GM19452 (cell line): ENCODE measurements around the gene NAPEPLD.
A peak's percentile ranks its signal among the peaks of the same experiment; 100 is the strongest.
"Not testable (repeated sequence)": the region's sequence is repeated elsewhere in the genome, so short reads cannot be mapped to it uniquely, and the experiment has no call there.

ENCODE experiments used
- ATAC-seq: cut with Tn5 transposase; IDR thresholded peaks from one replicate; pipeline ENCODE4 v1.9.1; 2021; ENCODE audit not compliant: unreplicated experiment

The NAPEPLD gene

DNA sequence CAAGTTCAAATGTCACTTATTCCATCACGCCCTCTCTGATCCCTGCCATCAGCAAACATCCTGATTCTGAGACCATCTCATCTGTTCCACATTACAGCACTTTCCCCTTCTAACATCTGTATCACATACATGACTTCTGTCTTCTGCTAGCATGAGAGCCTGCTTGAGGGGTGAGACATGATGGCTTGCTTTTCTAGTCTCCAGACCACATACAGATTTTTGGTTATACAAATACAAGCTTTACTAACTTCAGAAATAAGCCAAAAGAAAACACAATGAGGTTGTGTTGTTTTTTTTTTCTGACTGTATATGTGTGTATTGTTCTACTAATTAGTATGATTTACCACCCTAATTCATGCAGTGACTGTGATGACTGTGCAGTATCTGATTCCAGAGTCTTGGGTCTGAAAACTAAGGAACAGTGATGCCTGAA, 34.3 kb downstream of the NAPEPLD start:
- ATAC-seq = no peak

DNA sequence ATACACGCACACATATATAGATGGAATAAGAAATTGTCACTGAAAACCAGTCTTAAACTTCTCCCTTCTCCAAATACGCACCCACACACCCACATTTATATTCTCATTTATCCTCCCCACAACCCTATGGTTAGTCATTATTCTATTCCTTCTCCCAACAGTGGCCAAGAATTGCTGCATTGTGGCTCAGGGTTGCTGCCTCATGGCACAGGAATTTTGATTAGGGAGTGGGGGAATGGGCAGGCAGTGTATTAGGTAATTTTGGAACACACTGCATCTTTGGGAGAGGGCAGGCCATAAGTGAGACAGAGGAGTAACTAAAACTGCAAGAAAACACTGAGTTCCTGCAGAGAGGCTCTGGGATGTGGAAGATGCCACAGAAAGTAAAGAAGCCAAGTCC, 35.7 kb downstream of the NAPEPLD start:
- ATAC-seq = no peak

DNA sequence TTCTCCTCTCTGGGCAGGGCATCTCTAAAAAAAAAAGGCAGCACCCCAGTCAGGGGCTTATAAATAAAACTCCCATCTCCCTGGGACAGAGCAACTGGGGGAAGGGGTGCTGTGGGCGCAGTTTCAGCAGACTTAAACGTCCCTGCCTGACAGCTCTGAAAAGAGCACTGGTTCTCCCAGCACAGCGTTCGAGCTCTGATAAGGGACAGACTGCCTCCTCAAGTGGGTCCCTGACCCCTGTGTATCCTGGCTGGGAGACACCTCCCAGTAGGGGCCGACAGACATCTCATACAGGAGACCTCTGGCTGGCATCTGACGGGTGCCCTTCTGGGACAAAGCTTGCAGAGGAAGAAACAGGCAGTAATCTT, 42.2 kb downstream of the NAPEPLD start:
- not testable (repeated sequence) for ATAC-seq

DNA sequence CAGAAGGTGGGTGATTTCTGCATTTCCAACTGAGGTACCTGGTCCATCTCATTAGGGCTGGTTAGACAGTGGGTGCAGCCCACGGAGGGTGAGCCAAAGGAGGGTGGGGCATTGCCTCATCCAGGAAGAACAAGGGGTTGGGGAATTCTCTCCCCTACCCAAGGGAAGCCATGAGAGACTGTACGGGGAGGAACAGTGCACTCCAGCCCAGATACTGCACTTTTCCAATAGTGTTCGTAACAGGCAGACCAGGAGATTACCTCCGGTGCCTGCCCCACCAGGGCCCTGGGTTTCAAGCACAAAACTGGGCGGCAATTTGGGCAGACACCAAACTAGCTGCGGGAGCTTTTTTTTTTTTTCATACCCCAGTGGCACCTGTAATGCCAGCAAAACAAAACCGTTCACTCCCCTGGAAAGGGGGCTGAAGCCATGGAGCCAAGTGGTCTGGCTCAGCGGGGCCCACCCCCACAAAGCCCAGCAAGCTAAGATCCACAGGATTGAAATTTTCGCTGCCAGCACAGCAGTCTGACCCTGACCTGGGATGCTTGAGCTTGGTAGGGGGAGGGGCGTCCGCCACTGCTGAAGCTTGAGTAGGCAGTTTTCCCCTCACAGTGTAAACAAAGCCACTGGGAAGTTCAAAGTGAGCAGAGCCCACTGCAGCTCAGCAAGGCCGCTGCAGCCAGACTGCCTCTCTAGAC, 42.7 kb downstream of the NAPEPLD start:
- ATAC-seq = no peak

DNA sequence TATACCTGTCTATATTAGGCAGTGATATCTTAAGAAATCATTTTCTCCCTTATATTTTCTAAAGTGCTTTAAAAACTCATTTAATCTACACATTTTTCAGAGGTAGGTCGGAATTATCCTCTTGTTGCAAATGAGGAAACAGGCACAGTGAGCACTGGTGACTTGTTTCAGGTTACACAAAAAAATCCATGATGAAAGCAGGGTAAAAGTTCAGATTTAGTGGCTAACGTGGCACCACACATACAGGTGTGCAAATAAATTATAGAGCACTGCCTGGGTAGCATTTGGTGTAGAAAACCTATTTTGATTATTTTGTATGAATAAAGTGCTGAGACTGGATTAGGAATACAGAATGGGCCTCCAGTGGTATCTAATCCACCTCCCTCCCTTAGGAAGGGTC, 47.4 kb downstream of the NAPEPLD start:
- ATAC-seq = no peak

- ATAC-seq = no peak
These were observed 48.6 kb downstream of the NAPEPLD start for GRCh38 chr7:103100348-103100747.

DNA sequence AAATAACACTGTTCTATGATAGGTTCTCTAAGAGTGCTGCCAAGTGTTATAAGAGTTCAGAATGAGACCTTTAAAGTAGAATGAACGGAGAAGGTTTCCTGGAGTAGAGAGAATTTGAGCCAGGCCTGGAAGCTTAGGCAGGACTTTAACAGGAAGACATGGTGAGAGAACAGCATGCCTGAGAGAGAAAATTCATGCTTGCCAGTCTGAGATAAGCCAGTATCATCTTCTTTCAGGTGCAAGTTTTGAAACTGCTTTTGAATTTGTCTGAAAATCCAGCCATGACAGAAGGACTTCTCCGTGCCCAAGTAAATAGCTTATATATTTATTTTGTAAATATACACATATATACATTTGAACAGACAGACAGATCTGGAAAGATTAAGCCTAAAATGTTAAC, 51.9 kb downstream of the NAPEPLD start:
- no peak for ATAC-seq

GRCh38 chr7:103095558-103095957, 53.3 kb downstream of the NAPEPLD start:
- not testable (repeated sequence) for ATAC-seq

GRCh38 chr7:103094102-103094501, 54.8 kb downstream of the NAPEPLD start:
- no peak for ATAC-seq

DNA sequence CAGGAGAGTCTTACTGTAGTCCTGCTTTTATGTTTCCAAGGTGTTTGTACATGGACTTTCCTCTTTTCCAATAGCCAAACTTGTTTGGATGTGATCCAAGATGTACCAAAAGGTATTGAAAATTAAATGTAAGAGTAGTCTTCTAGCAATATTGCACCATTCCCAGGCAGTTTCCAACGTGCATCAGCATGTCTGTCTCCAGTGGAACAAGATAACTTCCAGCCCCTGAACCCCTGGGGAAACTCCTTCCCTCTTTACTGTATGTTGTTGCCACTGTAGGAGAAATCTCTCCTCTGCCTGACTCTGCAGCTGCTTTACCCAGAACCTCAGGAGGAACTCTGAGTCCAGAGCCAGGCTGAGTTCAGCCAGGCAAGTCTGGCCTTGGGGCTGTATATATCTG, 55.5 kb downstream of the NAPEPLD start:
- ATAC-seq = no peak

- ATAC-seq = not testable (repeated sequence)
These were observed 56.6 kb downstream of the NAPEPLD start for GRCh38 chr7:103092321-103092720.

DNA sequence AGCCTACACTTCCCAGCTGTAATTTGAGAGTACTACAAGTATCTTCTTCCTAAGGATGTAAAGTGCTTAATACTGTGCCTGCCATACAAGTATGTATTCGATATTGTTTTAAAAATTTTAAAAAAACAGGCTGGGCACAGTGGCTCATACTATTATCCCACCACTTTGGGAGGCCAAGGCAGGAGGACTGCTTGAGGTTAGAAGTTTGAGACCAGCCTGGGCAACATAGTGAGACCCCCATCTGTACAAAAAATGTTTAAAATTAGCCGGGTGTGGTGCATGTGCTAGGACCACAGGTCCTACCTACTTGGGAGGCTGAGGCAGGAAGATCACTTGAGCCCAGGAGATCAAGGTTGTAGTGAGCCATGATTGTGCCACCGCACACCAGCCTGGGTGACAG, 65.7 kb downstream of the NAPEPLD start:
- no peak for ATAC-seq

DNA sequence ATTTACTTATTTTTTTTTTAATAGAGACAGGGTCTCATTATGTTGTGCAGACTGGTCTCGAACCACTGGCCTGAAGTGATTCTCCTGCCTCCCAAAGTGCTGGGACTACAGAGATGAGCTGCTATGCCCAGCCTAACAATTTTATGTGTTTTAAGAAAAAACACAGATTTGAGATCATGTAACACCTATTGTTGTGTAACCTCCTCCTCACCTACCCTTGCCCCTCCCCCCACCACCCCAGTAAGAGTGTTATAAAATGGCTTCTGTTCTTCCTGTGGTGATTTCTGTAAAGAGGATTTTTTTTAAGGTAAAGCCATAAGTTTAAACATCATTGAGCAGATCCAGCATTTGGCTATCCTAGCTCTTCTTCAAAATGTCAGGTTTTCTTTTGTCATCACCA, 66.4 kb downstream of the NAPEPLD start:
- ATAC-seq = no peak

DNA sequence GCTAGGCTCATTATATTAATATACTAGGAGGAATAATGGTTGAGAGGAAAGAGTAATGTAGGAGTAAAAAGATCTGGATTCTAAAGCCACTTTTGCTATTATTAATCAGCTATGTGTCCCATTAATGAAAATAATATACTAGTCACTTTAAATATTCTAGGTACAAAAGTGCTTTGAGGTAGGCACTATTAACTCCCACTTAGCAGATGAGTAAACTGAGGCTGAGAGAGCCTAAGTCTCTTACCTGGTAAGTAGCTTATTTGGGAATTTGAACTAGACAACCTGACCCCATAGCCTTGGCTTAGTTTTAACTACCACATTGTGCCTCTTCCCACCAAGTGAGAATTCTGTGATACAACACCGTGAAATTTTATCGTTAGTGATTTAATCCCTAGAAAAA, 68.0 kb downstream of the NAPEPLD start:
- no peak for ATAC-seq

GRCh38 chr7:103079836-103080235, 69.1 kb downstream of the NAPEPLD start:
- no peak for ATAC-seq

- not testable (repeated sequence) for ATAC-seq
These were observed 70.7 kb downstream of the NAPEPLD start for GRCh38 chr7:103078226-103078625.

GRCh38 chr7:103077318-103077717, 71.6 kb downstream of the NAPEPLD start:
- no peak for ATAC-seq

DNA sequence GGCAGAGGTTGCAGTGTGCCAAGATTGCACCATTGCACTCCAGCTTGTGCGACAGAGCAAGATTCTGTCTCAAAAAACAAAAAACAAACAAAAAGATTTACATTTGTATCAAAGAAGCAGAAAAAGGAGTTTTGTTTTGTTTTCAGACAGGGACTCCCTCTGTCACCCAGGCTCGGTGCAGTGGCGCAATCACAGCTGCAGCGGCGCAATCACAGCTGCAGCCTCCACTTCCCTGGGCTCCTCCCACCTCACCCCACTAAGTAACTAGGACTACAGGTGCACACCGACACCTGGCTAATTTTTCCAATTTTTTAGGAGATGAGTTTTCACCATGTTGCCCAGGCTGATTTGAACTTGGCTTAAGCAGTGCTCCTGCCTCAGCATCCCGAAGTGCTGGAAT, 72.1 kb downstream of the NAPEPLD start:
- no peak for ATAC-seq

DNA sequence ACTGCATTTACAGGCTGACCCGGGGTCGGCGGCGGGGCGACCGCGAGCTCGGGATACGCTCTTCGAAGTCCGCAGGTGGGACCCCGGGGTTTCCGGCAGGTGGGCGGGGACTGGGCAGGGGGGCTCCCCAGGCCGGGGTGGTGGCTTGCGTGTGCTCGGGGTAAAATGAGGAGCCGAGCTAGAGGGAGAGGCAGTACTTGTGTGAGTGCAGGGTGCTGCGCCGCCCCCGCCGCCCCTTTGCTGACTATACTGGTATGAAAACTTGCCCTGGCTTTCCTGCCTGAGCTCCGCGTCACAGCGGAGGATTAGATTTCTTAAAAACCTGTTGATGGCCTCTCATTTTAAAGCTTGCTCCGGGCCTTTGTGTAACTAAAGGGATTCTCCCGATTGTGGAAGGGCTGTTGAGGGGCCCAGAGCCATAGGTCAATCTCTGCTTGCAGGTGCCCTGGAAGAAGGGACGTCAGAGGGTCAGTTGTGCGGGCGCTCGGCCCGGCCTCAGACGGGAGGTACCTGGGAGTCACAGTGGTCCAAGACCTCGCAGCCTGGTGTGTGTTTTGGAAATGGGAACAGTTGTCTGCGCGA, 73.5 kb downstream of the NAPEPLD start:
- peak; percentile 38 for ATAC-seq

DNA sequence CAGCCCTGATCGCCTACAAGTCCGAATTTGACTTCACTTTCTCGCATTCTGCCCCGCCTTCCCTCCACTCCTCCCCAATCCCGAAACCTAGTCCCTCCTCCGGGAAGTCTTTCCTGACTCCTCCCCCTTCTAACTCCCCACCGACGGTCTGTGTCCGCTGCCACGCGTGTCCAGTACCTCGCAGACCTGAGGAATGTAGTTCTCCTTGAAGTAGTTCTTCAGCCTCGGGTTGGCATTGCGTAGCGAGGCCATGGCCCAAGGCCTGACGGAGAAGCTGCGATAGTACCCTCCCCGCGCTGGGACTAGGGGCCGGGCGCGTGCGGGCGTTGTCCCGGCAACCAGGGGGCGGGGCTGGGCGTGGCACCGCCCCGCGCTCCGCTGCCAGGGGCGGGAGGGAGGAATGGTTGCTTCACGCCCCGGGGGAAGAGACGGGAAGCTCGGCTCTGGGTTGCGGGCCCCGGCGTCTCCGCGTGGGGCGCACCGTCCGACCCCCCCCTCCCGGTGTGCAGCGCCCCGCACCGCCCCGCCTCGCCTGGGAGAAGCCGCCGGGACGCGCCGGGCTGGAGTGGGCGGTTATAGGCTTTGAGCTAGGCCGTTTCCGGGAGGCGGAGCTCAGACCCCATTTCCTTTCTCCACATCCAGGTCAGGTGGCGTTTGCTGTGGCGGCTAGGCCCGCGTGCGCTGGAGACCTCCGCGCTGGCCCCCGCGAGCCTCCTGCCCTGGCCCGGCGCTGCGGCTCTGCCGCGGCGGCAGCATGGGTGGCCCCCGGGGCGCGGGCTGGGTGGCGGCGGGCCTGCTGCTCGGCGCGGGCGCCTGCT, 74.2 kb downstream of the NAPEPLD start, which contains the start of the genes ARMC10 and FBXL13:
Gene ARMC10 (plus strand): TSS at position 622 of the 818 bp plus-strand sequence. CDS start 133 bp downstream, at position 755.
Gene FBXL13 (minus strand): TSS at position 278 of the 818 bp plus-strand sequence.
- ATAC-seq = peak; percentile 91

GRCh38 chr7:103073989-103074518, 74.8 kb downstream of the NAPEPLD start:
- ATAC-seq = no peak

GRCh38 chr7:103071000-103071399, 77.9 kb downstream of the NAPEPLD start:
- ATAC-seq = no peak
